WI38 (cell line): ENCODE results near the gene KRAS.
"Not testable (repeated sequence)": the region's sequence is repeated elsewhere in the genome, so short reads cannot be mapped to it uniquely, and the experiment has no call there.

Source experiments
- H3K4me3 ChIP-seq: 2 replicates; pipeline ENCODE4 v1.5.1; 2011; ENCODE audit warnings: low read depth, mild to moderate bottlenecking, control low read depth, low read length
- CTCF ChIP-seq: IDR thresholded peaks from 2 replicates; pipeline ENCODE4 v1.5.1; 2012; ENCODE audit warnings: low read depth, mild to moderate bottlenecking, control low read depth, low read length

KRAS gene

DNA sequence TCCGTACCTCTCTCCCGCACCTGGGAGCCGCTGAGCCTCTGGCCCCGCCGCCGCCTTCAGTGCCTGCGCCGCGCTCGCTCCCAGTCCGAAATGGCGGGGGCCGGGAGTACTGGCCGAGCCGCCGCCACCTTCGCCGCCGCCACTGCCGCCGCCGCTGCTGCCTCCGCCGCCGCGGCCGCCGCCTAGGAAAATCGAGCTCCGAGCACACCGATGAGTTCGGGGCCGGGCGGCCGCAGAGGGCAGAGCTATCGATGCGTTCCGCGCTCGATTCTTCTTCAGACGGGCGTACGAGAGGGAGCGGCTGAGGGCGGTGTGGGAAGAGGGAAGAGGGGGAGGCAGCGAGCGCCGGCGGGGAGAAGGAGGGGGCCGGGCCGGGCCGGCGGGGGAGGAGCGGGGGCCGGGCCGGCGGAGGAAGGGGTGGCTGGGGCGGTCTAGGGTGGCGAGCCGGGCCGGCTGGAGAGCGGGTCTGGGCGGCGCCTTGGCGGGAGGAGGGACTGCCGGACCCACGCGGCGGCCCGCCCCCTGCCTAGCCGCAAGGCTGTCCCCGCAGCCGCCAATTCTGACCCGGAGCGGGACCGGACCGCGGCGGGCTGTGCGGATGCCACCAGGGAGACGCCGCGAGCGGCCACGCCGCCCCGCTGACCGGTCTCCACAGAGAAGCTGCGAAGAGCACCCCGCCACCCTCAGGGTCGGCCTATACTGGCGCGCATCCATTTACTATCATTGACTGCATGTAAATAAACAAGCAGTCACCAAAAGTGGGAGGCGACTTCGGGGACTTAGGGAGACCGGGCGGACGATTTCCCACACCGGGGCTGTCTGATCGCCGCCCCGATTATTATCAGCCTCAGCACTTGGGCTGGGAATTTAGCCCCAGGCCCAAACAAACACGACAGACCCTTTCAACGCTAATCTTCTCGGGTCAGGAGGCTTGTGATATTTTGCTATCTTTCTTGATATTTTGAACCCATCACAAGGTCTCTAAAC is at the start of gene KRAS:
KRAS (minus strand) TSS at position 186 of the 987 bp plus-strand sequence.
- H3K4me3 ChIP-seq, result peak within 1 kb of the TSS; percentile 75
- no peak for TF ChIP-seq CTCF

DNA sequence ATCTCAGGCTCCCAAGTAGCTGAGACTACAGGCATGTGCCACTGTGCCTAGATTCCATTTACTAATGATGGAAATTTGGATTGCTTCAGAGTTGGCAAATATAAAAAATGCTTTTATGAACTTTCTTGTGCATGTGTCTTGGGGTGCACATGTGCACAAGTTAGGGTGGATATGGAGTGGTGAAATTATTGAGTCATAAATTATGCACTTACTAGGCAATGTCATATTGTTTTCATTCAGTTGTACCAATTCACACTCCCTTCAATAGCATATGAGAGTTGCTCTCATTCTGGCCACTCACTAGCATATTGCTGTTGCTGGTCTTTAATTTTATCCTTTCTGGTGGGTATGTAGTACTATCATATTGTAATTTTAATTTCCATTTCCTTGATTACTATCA is 45.7 kb upstream of the KRAS start:
- no peak for TF ChIP-seq CTCF
- H3K4me3 ChIP-seq, result no peak overlapping the region

GRCh38 chr12:25295361-25295760 is 44.6 kb upstream of the KRAS start:
- no peak overlapping the region for H3K4me3 ChIP-seq
- TF ChIP-seq CTCF, result no peak

GRCh38 chr12:25293653-25294052 is 42.9 kb upstream of the KRAS start:
- no peak for TF ChIP-seq CTCF
- H3K4me3 ChIP-seq, result no peak overlapping the region

- H3K4me3 ChIP-seq, result not testable (repeated sequence)
Observed at GRCh38 chr12:25292810-25293221, 42.1 kb upstream of the KRAS start.

DNA sequence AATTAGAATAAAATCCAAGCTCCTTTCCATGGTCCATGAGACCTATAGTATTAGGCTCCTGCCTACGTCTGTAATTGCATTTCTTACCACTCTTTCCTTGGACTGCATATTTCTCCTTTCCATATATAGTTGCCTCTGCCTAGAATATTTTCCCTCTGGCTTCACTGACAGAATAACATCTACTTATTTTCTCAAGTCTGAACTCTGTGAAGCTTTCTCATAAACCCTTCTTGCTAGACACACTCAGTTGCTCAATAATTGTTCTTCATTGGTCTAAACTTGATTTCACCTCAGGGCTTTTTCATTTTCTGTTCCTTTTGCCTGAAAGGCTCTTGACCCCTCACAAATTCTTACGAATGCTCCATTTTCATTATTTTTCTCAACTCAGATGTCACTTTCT is 36.9 kb upstream of the KRAS start:
- TF ChIP-seq CTCF, result no peak

DNA sequence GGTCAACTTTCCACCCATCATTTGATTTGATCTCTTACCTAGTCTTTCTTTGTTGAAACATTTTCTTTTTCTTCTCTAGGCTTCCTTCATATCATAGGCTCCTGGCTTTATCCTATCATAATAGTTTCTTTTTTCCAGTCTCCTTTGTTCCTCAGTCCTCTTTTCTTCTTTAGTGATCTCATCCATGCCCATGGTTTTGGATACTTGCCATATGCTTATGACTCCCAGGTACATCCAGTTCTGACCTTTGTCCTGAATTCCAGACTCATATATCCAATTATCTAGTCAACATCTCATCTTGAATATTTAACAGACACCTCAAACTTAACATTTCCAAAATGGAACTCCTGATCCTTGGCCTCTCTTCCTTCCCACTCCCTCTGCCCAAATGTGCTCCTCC is 36.1 kb upstream of the KRAS start:
- H3K4me3 ChIP-seq, result no peak overlapping the region
- TF ChIP-seq CTCF, result no peak

More for the DNA sequence above, 36.9 kb upstream of the KRAS start:
- no peak overlapping the region for H3K4me3 ChIP-seq

DNA sequence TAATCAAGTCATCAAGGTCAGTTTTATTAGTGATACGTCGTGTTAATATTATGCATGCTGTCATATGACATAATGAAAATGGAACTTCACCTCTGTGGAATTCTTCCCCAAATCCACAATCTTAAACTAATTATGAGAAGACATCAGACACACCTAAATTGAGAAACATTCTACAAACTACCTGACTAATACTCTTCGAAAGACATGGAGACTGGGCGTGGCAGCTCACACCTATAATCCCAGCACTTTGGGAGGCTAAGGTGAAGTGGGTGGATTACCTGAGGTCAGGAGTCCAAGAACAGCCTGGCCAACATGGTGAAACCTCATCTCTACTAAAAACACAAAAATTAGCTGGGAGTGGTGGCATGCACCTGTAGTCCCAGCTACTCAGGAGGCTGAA is 33.3 kb upstream of the KRAS start:
- TF ChIP-seq CTCF, result no peak
- H3K4me3 ChIP-seq, result no peak overlapping the region
